Ishikawa (cell line): ENCODE results near the gene PANX1.

ENCODE experiments used
- CEBPB ChIP-seq: IDR thresholded peaks from 2 replicates; pipeline ENCODE4 v1.6.1; 2012
- CREB1 ChIP-seq: IDR thresholded peaks from 2 replicates; pipeline ENCODE4 v1.6.1; 2012; ENCODE audit warnings: low read depth
- MAX ChIP-seq: IDR thresholded peaks from 2 replicates; pipeline ENCODE4 v1.6.1; 2012
- RAD21 ChIP-seq: IDR thresholded peaks from 2 replicates; pipeline ENCODE4 v1.6.1; 2012; ENCODE audit warnings: low read depth
- REST ChIP-seq: IDR thresholded peaks from 2 replicates; pipeline ENCODE4 v1.6.1; 2012; ENCODE audit warnings: low read depth, mild to moderate bottlenecking
- TAF1 ChIP-seq: IDR thresholded peaks from 2 replicates; pipeline ENCODE4 v1.6.1; 2012; ENCODE audit warnings: low read depth, mild to moderate bottlenecking
- YY1 ChIP-seq: IDR thresholded peaks from 2 replicates; pipeline ENCODE4 v1.6.1; 2012; ENCODE audit warnings: low read depth

- TF ChIP-seq CREB1 = no peak
- no peak for TF ChIP-seq RAD21
- TF ChIP-seq REST = no peak
- no peak for TF ChIP-seq CEBPB
- no peak for TF ChIP-seq YY1
- TF ChIP-seq TAF1 = no peak
- no peak for TF ChIP-seq MAX
Observed at GRCh38 chr11:94184846-94185245, 56.2 kb downstream of the PANX1 start.
